Stimulated activated CD4-positive, alpha-beta T cell treated with anti-CD3 and anti-CD28 coated beads, Interleukin-15, amount 100 ng/mL, for 1 hour (primary cell): ENCODE results near the gene ARCN1.

Experiments
- DNase-seq, 2 donors: peaks; one replicate each; pipeline ENCODE4 v3.0.0-alpha.2; 2020; ENCODE audit warnings: low read depth in 1 of 2, low spot score in 1 of 2

ARCN1 gene

GRCh38 chr11:118620529-118621070 lies 48.4 kb downstream of the ARCN1 start:
- no peak for DNase-seq

- DNase-seq, result no peak
Observed at GRCh38 chr11:118621071-118621783, 49.0 kb downstream of the ARCN1 start.

DNA sequence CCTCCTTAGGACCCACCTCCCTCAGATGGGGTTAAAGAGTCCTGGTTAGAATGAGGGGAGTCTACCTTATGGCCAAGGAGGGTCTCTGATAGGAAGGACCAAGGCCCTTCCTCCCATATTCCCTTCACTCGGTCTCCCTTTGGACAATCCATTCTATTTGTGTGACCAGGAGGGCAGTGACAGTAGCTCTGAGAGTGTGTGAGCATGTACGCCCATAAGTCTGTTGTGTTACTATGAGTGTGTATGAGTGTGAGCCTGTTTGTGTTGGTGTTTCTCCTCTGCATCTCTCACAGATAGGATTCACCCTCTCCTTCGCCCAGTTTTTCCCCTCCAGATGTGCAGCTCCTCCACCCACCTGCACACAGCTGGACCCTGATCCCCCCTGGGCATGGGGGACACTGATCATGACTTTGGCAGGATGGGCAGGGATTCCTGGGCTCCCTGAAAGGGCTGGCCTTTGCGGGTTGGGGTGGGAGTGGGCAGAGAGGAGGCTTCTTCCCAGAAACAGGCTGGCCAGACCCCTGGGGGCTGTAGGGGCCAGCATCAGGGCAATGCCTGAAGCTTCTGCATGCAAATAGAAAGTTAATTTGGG lies 49.7 kb downstream of the ARCN1 start:
- no peak for DNase-seq

DNA sequence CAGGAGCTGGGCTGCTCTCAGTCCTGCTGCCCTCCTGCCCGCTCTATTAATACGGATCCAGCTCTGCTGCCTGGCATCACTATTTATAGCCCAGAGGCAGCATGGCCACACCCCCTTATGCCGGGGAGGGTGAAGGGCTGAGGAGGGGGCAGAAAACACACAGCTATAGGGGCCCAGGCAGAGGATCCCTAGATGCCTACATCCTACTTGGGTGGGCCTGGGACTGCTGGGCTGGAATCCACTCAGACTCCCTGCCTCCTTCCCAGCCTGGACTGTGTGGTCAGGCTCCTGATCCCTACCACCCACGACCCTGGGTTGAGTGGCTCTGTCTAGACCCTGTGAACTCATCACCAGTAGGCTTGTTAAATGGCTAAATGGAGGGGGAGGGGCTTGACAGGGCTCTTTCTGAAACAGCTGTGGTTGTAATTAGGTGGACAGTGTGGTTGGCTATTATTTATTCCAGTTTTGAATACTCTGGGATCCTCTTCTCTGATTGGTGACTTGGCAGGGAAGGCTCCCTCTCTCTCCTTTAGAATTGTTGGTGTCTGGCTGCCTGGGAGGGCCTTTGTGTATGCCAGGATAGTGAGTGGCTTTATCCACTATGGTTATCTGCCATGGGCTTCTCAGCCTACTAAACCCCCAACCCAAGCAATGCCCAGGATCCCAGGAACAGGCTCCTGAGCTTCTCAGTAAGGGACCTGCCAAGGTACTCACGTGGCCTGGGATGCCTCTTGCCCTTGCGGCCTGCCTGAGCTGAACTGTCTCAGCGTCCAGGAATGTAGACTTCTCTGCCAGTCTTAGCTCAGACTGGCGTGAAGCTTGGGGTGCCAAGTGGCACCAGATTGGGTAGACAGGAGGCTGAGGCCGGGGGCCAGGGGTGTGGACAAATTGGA lies 50.4 kb downstream of the ARCN1 start:
- no peak for DNase-seq

DNA sequence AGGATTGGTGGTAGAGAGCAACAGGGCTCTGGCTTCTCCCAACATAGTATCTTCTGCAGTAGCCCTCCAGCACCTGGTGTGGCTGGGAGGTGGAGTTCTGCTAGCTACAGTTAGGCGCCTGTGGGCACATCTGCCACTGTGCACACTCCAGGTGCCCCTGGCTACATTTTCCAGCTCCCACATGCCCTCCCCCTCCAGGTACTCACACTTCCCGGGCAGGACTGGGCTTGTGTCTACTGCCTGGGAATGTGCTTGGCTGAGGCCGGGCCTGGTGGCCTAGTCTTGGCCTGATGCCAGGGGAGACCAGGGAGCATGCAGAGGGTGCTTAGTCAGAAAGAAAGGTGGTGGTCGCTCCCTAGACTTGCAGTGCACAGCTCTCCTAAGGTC lies 51.1 kb downstream of the ARCN1 start:
- DNase-seq, result no peak

GRCh38 chr11:118625036-118625690 lies 53.0 kb downstream of the ARCN1 start:
- no peak for DNase-seq

GRCh38 chr11:118625976-118626375 lies 53.8 kb downstream of the ARCN1 start:
- DNase-seq, result no peak

DNA sequence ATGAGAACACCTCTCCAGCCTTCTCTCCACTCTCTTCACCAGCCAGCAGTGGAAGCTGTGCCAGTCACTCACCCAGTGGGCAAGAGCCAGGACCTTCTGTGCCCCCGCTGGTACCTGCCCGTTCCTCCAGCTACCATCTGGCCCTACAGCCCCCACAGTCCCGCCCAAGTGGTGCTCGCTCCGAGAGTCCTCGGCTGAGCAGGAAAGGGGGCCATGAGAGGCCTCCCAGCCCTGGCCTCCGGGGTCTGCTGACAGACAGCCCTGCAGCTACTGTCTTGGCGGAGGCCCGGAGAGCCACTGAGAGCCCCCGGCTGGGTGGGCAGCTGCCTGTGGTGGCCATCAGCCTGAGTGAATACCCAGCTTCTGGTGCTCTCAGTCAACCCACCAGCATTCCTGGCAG lies 55.4 kb downstream of the ARCN1 start:
- DNase-seq, result no peak

DNA sequence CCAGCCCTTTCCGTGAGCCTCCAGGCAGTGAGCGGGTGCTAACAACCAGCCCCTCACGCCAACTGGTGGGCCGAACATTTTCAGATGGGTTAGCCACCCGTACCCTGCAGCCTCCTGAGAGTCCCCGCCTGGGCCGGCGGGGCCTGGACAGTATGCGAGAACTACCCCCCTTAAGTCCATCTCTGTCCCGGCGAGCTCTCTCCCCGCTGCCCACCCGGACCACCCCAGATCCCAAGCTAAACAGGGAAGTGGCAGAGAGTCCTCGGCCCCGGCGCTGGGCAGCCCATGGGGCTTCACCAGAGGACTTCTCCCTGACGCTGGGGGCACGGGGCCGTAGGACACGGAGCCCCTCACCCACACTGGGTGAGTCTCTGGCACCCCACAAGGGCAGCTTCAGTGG lies 55.8 kb downstream of the ARCN1 start:
- no peak for DNase-seq

DNA sequence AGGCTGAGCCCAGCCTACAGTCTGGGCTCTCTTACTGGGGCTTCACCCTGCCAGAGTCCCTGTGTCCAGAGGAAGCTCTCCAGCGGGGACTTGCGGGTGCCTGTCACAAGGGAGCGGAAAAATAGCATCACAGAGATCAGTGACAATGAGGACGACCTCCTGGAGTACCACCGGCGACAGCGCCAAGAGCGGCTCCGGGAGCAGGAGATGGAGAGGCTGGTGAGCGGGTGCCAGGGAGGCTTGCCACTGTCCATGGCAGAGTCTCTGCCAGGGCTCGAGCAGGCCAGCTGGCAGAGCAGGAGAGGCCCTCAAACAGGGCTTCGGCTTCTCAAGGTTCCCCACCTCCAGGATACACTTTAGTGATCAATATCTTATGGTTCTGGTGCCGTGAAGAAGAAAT lies 56.2 kb downstream of the ARCN1 start:
- DNase-seq, result no peak

DNA sequence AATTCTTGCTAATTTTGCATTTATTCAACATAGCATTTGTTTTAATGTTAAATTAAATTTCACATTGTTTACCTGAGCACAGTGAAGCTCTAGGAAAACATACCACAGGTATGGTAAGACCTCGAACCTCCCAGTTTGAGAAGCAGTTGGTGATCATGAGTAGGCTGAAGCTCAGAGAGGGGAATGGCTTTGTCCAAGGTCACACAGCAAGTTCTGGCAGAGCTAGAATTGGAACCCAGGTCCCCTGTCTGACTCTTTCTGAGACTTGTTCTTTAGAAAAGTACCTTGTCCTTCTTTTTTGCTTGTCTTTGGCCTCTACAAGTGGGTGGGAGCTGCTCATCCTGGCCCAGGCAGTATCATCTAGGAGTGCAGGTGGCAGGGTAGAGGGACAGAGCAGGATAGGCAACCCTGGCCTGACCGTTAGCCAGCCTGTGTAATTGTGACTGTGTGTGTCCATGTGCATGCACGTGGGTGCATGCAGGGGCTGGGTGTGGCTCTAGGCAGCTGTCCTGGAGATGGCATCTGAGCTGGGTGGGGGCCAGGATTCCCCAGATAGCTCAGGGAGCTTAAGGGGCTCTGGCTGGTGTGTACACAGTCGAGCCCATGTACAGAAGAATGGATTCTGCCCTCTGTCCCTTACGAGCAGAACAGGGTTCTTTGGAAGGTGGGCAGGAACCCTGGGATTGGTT lies 56.8 kb downstream of the ARCN1 start:
- no peak for DNase-seq

DNA sequence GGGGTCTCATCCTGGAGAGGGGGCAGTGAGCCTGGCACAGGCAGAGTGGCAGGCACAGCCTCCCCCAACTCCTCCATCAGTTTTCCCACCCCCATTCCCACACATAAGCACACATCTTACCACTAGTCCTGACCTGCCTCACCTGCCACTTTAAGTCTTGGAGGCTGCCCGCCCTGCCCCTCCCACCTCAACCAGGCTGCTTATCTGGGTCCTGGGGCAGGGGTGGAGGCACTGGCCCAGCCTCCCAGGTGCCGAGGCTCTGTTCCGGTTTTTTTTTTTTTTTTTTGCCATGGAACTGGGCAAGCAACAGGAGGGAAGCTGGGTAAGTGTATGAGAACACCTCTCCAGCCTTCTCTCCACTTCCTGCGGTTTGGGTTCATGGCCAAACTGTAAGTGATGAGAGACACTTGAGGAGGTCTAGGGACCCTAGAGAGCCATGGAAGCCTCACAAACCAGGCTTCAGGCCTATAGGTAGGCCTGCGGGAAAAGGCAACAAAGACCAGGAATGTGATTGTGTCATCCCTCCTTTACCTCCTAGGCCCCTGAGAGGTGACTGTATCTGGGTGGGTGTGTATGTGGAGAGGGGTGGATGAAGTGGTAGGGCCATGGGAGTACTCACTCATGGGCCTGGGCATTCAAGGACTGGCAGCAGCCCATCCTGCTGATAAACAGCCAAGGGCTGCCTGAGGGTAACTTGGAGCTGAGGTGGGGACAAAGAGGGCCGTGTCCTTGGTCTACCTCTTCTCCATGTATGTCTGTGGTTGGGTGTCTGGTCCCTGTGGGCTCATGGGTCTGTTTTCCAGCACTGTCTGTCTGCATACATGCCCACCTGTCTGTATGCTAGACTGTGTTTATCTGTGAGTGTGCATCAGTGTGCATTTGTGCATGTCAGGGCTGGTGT lies 57.8 kb downstream of the ARCN1 start:
- no peak for DNase-seq

GRCh38 chr11:118631142-118631909 lies 59.1 kb downstream of the ARCN1 start:
- DNase-seq, result no peak

- DNase-seq, result no peak
Observed at GRCh38 chr11:118632577-118633318, 60.5 kb downstream of the ARCN1 start.

GRCh38 chr11:118633319-118633690 lies 61.1 kb downstream of the ARCN1 start:
- DNase-seq, result no peak

DNA sequence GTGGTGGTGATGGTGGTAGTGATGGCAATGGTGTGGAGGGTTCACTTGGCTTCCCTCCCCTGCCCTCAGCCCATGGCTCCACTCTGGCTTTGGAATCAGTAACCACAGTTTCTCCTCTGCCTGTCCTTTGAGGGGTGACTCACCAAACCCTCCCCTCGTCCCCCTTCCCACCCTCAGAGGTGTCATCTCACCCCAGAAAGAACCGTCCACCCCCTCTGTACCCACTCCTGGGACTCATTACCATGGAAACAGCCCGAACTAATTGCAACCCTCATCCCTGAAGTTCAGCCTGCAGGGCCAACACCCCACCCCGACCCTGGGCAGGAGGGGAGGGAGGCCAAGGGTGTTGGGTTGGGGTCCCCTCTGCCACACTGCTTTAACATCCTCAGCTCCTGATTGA lies 61.8 kb downstream of the ARCN1 start:
- no peak for DNase-seq

GRCh38 chr11:118634431-118635236 lies 62.4 kb downstream of the ARCN1 start:
- no peak for DNase-seq

- DNase-seq, result no peak
Observed at GRCh38 chr11:118635237-118635591, 63.0 kb downstream of the ARCN1 start.
